ENCODE data around the gene CYB5R2.

- TF ChIP-seq ZNF219 (CRISPR knock-in tag; IDR thresholded peaks at IDR 0.05; ENCODE audit: borderline replicate concordance): no peak
- TF ChIP-seq SMAD3 (CRISPR knock-in tag; IDR thresholded peaks at IDR 0.05; ENCODE audit: borderline replicate concordance): no peak
- TF ChIP-seq CTCF (IDR thresholded peaks at IDR 0.05): no peak
- TF ChIP-seq FOXK1 (CRISPR knock-in tag; IDR thresholded peaks at IDR 0.05): no peak
- TF ChIP-seq ATF3 (CRISPR knock-in tag; conservative IDR thresholded peaks at IDR 0.05): no peak
- TF ChIP-seq USF2 (CRISPR knock-in tag; IDR thresholded peaks at IDR 0.05): no peak
- TF ChIP-seq AFF4 (CRISPR knock-in tag; IDR thresholded peaks at IDR 0.05; ENCODE audit: borderline replicate concordance): no peak
- no peak for TF ChIP-seq EMX1 (CRISPR knock-in tag; IDR thresholded peaks at IDR 0.05)
- no peak for TF ChIP-seq ELF4 (CRISPR knock-in tag; IDR thresholded peaks at IDR 0.05; ENCODE audit: low read depth)
- TF ChIP-seq TP53 (CRISPR knock-in tag; IDR thresholded peaks at IDR 0.05): no peak
- no peak for TF ChIP-seq TEAD4 (CRISPR knock-in tag; IDR thresholded peaks at IDR 0.05)
- no peak for TF ChIP-seq ZSCAN18 (CRISPR knock-in tag; IDR thresholded peaks at IDR 0.05)
- TF ChIP-seq FOXP1 (CRISPR knock-in tag; IDR thresholded peaks at IDR 0.05; ENCODE audit: borderline replicate concordance): no peak
- TF ChIP-seq E2F4 (CRISPR knock-in tag; IDR thresholded peaks at IDR 0.05; ENCODE audit: borderline replicate concordance, low read depth): no peak
These were observed 38.2 kb downstream of the CYB5R2 start for GRCh38 chr11:7635137-7635536.
